BJ (cell line): ENCODE measurements around the gene RAD51B. TPM values are rescaled to one million over a fixed set of nuclear protein-coding genes. Genes with fewer than 3 reads are reported as not detected.

Source experiments
- CTCF ChIA-PET: fragments of 350-600 bp; formaldehyde crosslinking; extraction: SDS; loops from one replicate; lab custom pipeline; 2021; ENCODE audit warnings: antibody characterized with exemption, inconsistent platforms; lab: Yijun Ruan, JAX
- POLR2A ChIA-PET: fragments of 300-600 bp; sonication (Branson Sonifier 250); formaldehyde crosslinking; extraction: SDS; loops from one replicate; lab custom pipeline; 2021; ENCODE audit warnings: antibody characterized with exemption; lab: Charles Lee
- DNase-seq: peaks from one replicate; pipeline ENCODE4 v3.0.0-alpha.2; 2011; ENCODE audit warnings: low read depth
- H3K27me3 ChIP-seq: 2 replicates; pipeline ENCODE4 v1.6.0; 2011; ENCODE audit warnings: low read length; ENCODE audit not compliant: control insufficient read depth, insufficient read depth
- H3K36me3 ChIP-seq: 2 replicates; pipeline ENCODE4 v1.5.1; 2011; ENCODE audit warnings: low read length; ENCODE audit not compliant: control insufficient read depth, insufficient read depth
- H3K4me3 ChIP-seq: 2 replicates; pipeline ENCODE4 v1.5.1; 2011; ENCODE audit warnings: low read depth, mild to moderate bottlenecking, control low read depth, low read length
- CTCF ChIP-seq: IDR thresholded peaks from 2 replicates; pipeline ENCODE4 v1.5.1; 2011; ENCODE audit warnings: low read depth, mild to moderate bottlenecking, control low read depth, inconsistent platforms, low read length, moderate library complexity; ENCODE audit not compliant: insufficient read depth
- polyA plus RNA-seq: library from polyadenylated mRNA; depleted of rRNA; stranded (reverse); fragments of >200 nt; gene quantifications from 2 replicates; pipeline ENCODE4 v1.2.3, GENCODE V29; 2011

The RAD51B gene
- polyA plus RNA-seq, 1 experiment: 5.6 TPM

GRCh38 chr14:68598621-68599447 is 779.3 kb downstream of the RAD51B start:
- POLR2A ChIA-PET: no interaction called here
- CTCF ChIA-PET: interaction anchor here (1.4 kb wide), 1 partner anchor 10 kb away, joined by 5 read pairs; no protein-coding TSS in a partner anchor

GRCh38 chr14:68599896-68600610 is 780.5 kb downstream of the RAD51B start:
- CTCF ChIA-PET: no interaction called here
- POLR2A ChIA-PET: no interaction called here
- DNase-seq: no peak
- Histone ChIP-seq H3K36me3 (no peaks in the 10 kb centered on the region), H3K4me3 (no peak overlapping the region), H3K27me3 (no peaks in the 10 kb centered on the region)
- no peak for TF ChIP-seq CTCF

More at GRCh38 chr14:68598621-68599447, 779.3 kb downstream of the RAD51B start:
- H3K4me3 ChIP-seq: no peak overlapping the region
- no peaks in the 10 kb centered on the region for H3K27me3 ChIP-seq
- TF ChIP-seq CTCF: no peak
- H3K36me3 ChIP-seq: no peaks in the 10 kb centered on the region
- DNase-seq: no peak

- ChIA-PET POLR2A (no interaction called here), CTCF (no interaction called here)
- no peak overlapping the region for H3K4me3 ChIP-seq
- no peaks in the 10 kb centered on the region for H3K27me3 ChIP-seq
- TF ChIP-seq CTCF: no peak
- DNase-seq: no peak
- H3K36me3 ChIP-seq: no peaks in the 10 kb centered on the region
Measured at GRCh38 chr14:68602507-68602906, 782.9 kb downstream of the RAD51B start.

- ChIA-PET POLR2A (no interaction called here), CTCF (no interaction called here)
- H3K36me3 ChIP-seq: no peaks in the 10 kb centered on the region
- no peak for TF ChIP-seq CTCF
- no peak overlapping the region for H3K4me3 ChIP-seq
- no peaks in the 10 kb centered on the region for H3K27me3 ChIP-seq
- no peak for DNase-seq
Measured at GRCh38 chr14:68603533-68604360, 784.2 kb downstream of the RAD51B start.

GRCh38 chr14:68604361-68604730 is 784.8 kb downstream of the RAD51B start:
- POLR2A ChIA-PET: no interaction called here
- no peak for DNase-seq
- Histone ChIP-seq H3K27me3 (no peaks in the 10 kb centered on the region), H3K4me3 (no peak overlapping the region), H3K36me3 (no peaks in the 10 kb centered on the region)
- CTCF ChIA-PET: no interaction called here
- TF ChIP-seq CTCF: no peak
